Subcutaneous abdominal adipose tissue (tissue), 5 donors: ENCODE data around the gene JUND.

Source experiments
- H3K27ac ChIP-seq: one replicate; pipeline ENCODE4 v1.7.0; 2013; ENCODE audit warnings: low read depth, mild to moderate bottlenecking, inconsistent platforms, low read length, moderate library complexity
- H3K27me3 ChIP-seq, 5 donors: one replicate each; pipeline ENCODE4 v1.7.0; 2013; ENCODE audit warnings: low read length in 5 of 5, inconsistent platforms in 1 of 5; ENCODE audit not compliant: control insufficient read depth in 5 of 5, insufficient read depth in 4 of 5
- H3K36me3 ChIP-seq, 5 donors: one replicate each; pipeline ENCODE4 v1.7.0; 2013; ENCODE audit warnings: low read length in 5 of 5; ENCODE audit not compliant: control insufficient read depth in 5 of 5, insufficient read depth in 5 of 5
- H3K4me1 ChIP-seq, 5 donors: one replicate each; pipeline ENCODE4 v1.7.0; 2013; ENCODE audit warnings: low read length in 5 of 5, mild to moderate bottlenecking in 3 of 5, moderate library complexity in 1 of 5; ENCODE audit not compliant: control insufficient read depth in 5 of 5, insufficient read depth in 5 of 5
- H3K4me3 ChIP-seq, 5 donors: one replicate each; pipeline ENCODE4 v1.7.0; 2013; ENCODE audit warnings: low read length in 5 of 5, low read depth in 1 of 5
- H3K9ac ChIP-seq, 5 donors: one replicate each; pipeline ENCODE4 v1.7.0; 2013; ENCODE audit warnings: low read length in 5 of 5, mild to moderate bottlenecking in 4 of 5, moderate library complexity in 3 of 5
- H3K9me3 ChIP-seq, 5 donors: one replicate each; pipeline ENCODE4 v1.7.0; 2013; ENCODE audit warnings: low read length in 5 of 5; ENCODE audit not compliant: control insufficient read depth in 5 of 5
- donor health status: healthy.
- donor health status: healthy.
- donor health status: healthy.
- donor health status: healthy.
- donor health status: healthy.

JUND gene

DNA sequence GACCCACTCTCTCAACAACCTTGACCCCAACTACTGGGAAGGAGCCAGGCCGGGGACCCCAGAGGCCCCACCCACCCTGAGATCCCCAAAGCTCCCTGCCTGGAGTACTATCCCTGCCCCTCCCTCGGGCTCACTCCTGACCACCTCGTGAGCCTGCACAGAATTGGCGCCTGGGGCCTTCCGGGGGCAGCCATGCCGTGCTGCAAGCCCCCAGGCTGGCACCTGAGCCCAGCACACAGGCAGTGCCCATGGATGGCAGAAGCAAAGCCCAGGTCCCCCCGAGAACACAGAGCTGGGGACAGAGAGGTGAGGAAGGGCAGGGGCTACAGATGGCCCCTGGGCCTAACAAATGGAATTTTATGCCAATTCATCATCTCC lies 27.5 kb upstream of the JUND start:
- no peaks in the 10 kb centered on the region for H3K9me3 ChIP-seq
- no peaks in the 10 kb centered on the region for H3K27me3 ChIP-seq
- H3K27ac ChIP-seq = no peak overlapping the region
- no peak overlapping the region for H3K9ac ChIP-seq
- peaks cover 5 to 48% (median 27%) of the 10 kb centered on the region in 5 donors for H3K4me1 ChIP-seq
- peaks cover 0 to 51% (median 32%) of the 10 kb centered on the region in 5 donors for H3K36me3 ChIP-seq
- H3K4me3 ChIP-seq = no peak overlapping the region

- peaks cover 5 to 54% (median 30%) of the 10 kb centered on the region in 5 donors for H3K4me1 ChIP-seq
- no peaks in the 10 kb centered on the region for H3K27me3 ChIP-seq
- H3K27ac ChIP-seq = no peak overlapping the region
- H3K4me3 ChIP-seq = no peak overlapping the region
- peaks cover 0 to 50% (median 31%) of the 10 kb centered on the region in 5 donors for H3K36me3 ChIP-seq
- peak overlapping the region in 1 of 5 donors; percentile 23 for H3K9ac ChIP-seq
- no peaks in the 10 kb centered on the region for H3K9me3 ChIP-seq
Measured at GRCh38 chr19:18308051-18308947, 26.9 kb upstream of the JUND start.

DNA sequence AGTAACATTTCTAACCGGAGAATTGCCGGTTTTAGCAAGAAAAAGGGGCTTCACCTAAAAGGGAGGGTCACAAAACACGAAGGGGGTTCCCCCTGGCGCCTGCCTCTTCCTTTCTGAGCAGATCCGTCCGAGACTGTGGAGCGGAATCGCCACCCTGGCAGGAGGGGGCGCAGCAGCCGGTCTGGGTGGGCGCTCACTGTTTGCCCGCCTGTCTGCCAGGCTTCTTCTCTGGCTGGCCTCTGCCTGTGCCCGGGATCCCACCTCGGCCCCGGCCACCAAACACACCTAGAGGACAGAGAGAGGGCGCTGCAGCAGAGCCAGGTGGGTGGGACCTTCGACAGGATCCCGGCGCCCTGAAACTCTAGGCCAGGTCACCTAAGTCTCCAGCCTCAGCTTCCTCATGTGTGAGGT lies 25.9 kb upstream of the JUND start:
- H3K9me3 ChIP-seq = no peaks in the 10 kb centered on the region
- H3K36me3 ChIP-seq = peaks cover 0 to 44% (median 28%) of the 10 kb centered on the region in 5 donors
- H3K4me1 ChIP-seq = peaks cover 5 to 64% (median 35%) of the 10 kb centered on the region in 5 donors
- H3K27me3 ChIP-seq = no peaks in the 10 kb centered on the region
- peak overlapping the region; percentile 98 for H3K27ac ChIP-seq
- H3K4me3 ChIP-seq = no peak overlapping the region
- no peak overlapping the region for H3K9ac ChIP-seq

GRCh38 chr19:18306888-18307260 lies 25.5 kb upstream of the JUND start:
- Histone ChIP-seq H3K4me3 (no peak overlapping the region), H3K9ac (no peak overlapping the region), H3K27me3 (no peaks in the 10 kb centered on the region)

DNA sequence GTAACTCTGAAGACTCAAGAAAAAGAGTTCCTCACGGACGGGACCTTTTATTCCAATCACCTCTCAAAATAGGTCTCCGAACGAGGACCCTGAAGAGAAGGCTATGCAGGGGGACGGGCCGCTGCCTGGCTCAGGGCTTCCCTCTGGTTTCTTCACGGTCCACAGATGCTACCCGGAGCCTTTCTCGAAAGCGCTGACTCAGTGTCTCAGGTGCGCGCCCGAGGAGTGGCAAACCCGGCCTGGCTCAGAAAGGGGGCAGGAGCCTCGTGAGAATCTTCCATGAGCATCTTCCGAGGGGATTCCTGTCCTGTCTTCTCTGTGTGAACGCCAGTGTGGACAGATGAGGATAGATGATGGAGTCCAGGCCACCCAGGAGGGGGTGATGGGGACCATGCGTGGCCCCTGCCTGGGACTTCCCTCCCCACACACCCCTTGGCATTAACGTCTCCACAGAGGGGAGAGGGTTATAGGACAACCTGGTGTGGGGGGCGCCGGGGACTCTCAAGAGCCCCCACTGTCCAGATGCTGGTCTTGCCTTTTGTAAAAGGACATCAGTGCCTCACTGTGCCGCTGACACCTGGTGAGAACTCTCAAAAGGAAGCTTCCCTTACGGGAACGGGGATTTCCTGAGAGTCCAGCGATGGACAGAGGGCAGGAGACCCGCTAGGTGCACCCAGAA lies 24.9 kb upstream of the JUND start:
- H3K4me3 ChIP-seq = no peak overlapping the region
- peak overlapping the region; percentile 98 for H3K27ac ChIP-seq
- peaks cover 0 to 35% (median 19%) of the 10 kb centered on the region in 5 donors for H3K36me3 ChIP-seq
- H3K4me1 ChIP-seq = peaks cover 8 to 72% (median 36%) of the 10 kb centered on the region in 5 donors
- no peaks in the 10 kb centered on the region for H3K9me3 ChIP-seq
- H3K27me3 ChIP-seq = no peaks in the 10 kb centered on the region
- no peak overlapping the region for H3K9ac ChIP-seq

More at GRCh38 chr19:18306888-18307260, 25.5 kb upstream of the JUND start:
- peaks cover 5 to 67% (median 35%) of the 10 kb centered on the region in 5 donors for H3K4me1 ChIP-seq
- H3K36me3 ChIP-seq = peaks cover 0 to 40% (median 24%) of the 10 kb centered on the region in 5 donors
- no peaks in the 10 kb centered on the region for H3K9me3 ChIP-seq
- peak overlapping the region; percentile 98 for H3K27ac ChIP-seq

GRCh38 chr19:18304458-18305310 lies 23.3 kb upstream of the JUND start:
- H3K9me3 ChIP-seq = no peaks in the 10 kb centered on the region
- H3K36me3 ChIP-seq = peaks cover 0 to 24% (median 12%) of the 10 kb centered on the region in 5 donors
- peak overlapping the region; percentile 98 for H3K27ac ChIP-seq
- H3K27me3 ChIP-seq = no peaks in the 10 kb centered on the region
- H3K4me3 ChIP-seq = peak overlapping the region; percentile 33 to 66 (median 63)
- H3K9ac ChIP-seq = peak overlapping the region; percentile 73 to 87 (median 78)
- peaks cover 8 to 79% (median 42%) of the 10 kb centered on the region in 5 donors for H3K4me1 ChIP-seq

DNA sequence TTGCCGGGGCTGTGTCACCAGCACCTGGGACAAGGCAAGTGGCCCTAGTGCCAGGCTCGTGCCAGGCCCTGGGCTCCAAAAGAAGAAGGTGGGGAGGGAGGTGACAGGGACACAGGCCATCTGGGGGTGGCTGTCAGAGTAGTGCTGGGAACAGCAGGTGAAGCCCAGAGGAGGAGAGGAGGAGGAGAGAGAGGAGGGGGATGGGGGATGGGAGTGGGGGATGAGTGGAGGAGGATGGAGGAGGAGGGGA lies 22.7 kb upstream of the JUND start:
- no peaks in the 10 kb centered on the region for H3K27me3 ChIP-seq
- H3K9me3 ChIP-seq = no peaks in the 10 kb centered on the region
- H3K27ac ChIP-seq = peak overlapping the region; percentile 98
- H3K4me3 ChIP-seq = peak overlapping the region in 3 of 5 donors; percentile 11 to 63 (median 57)
- peaks cover 0 to 19% (median 6%) of the 10 kb centered on the region in 5 donors for H3K36me3 ChIP-seq
- peaks cover 8 to 79% (median 42%) of the 10 kb centered on the region in 5 donors for H3K4me1 ChIP-seq
- peak overlapping the region in 4 of 5 donors; percentile 66 to 87 (median 76) for H3K9ac ChIP-seq

DNA sequence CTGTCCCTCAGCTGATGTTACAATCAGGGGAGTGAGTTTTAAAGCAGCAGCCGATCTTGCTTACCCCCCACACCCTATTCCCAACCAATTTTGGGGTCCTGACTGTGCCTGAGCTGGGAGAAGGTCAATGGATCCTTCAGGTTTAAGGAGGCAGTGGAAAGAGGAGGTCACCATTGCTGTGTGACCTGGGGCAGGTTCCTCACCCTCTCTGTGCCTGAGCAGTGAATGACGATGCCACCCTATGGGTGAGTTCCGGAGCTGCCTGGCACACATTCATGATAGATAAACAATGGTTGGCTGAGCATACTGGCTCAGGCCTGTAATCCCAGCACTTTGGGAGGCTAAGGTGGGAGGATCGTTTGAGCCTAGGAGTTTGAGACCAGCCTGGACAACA lies 20.3 kb upstream of the JUND start:
- Histone ChIP-seq H3K27me3 (no peaks in the 10 kb centered on the region), H3K4me3 (no peak overlapping the region), H3K9ac (peak overlapping the region in 1 of 5 donors; percentile 48), H3K36me3 (no peaks in the 10 kb centered on the region), H3K4me1 (peaks cover 8 to 59% (median 37%) of the 10 kb centered on the region in 5 donors), H3K9me3 (no peaks in the 10 kb centered on the region), H3K27ac (peak overlapping the region; percentile 23)

DNA sequence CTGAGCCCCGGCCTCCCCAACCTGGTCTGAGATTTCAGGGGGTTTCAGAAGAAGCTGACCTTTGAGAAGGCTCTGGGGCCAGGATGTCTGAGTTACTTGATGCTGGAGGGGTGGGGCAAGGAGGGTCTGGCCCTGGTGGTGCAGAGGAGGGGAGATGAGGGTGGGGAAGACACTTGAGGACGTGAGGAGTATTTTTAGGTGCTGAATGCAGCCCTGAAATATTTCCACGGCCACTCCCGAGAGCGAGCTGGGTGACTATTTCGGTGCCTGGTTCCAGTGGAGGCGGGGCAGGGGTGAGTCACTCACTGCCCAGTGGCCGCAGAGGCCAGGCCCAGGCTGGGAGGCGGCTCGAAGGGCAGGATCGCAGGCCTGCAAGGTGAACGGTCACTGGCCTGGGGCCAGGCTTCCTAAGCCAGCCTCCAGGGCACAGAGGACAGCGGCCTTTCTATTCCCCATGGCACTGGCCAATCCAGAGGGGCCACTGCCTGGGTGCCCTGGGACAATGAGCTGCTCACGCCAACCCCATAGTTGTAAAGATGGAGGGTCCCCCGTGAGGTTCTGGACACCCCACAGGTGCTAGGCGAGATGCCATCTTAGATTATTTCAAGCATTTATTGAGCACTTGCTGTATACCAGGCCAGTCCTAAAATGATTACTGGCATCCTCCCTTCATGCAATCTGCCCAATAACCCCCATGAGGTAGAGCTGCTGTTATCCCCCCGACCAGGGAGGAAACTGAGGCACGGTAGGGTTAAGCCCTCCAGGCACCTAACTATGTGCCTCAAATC lies 19.7 kb upstream of the JUND start:
- peak overlapping the region in 1 of 5 donors; percentile 7 for H3K4me3 ChIP-seq
- H3K27ac ChIP-seq = peak overlapping the region; percentile 23
- no peaks in the 10 kb centered on the region for H3K36me3 ChIP-seq
- H3K9me3 ChIP-seq = no peaks in the 10 kb centered on the region
- H3K4me1 ChIP-seq = peaks cover 8 to 54% (median 37%) of the 10 kb centered on the region in 5 donors
- H3K9ac ChIP-seq = peak overlapping the region in 2 of 5 donors; percentile 9 to 48
- no peaks in the 10 kb centered on the region for H3K27me3 ChIP-seq
